Esophagus squamous epithelium (tissue), 4 donors: ENCODE data around the gene OR10G2.

ENCODE experiments used
- CTCF ChIP-seq, 6 experiments: fragments of 450-650 bp in 4 of 6; fragments of 200-600 bp in 2 of 6; sonication (generic) in 2 of 6; IDR thresholded peaks; one replicate each; pipeline ENCODE4 v1.5.1; 2016 to 2019; ENCODE audit warnings: antibody characterized with exemption in 6 of 6, mild to moderate bottlenecking in 4 of 6, moderate library complexity in 4 of 6
- POLR2A ChIP-seq, 4 donors: fragments of 450-650 bp; IDR thresholded peaks; one replicate each; pipeline ENCODE4 v1.6.1; 2017; ENCODE audit warnings: antibody characterized with exemption in 4 of 4, mild to moderate bottlenecking in 4 of 4, moderate library complexity in 3 of 4

- TF ChIP-seq POLR2A (IDR thresholded peaks at IDR 0.05) (no peak), CTCF (IDR thresholded peaks at IDR 0.05) (no peak)
Observed at GRCh38 chr14:21653331-21653885, 18.7 kb upstream of the OR10G2 start, which contains the start of gene OR4E2.
